ENCODE data around the gene CITED2.

The CITED2 gene

GRCh38 chr6:139346392-139346791 lies 28.1 kb downstream of the CITED2 start:
- TF ChIP-seq CTCF (conservative IDR thresholded peaks at IDR 0.05; ENCODE audit: low read depth): no peak
- no peak overlapping the region for H3K27ac ChIP-seq
- CTCF ChIA-PET: no interaction called here
- POLR2A ChIA-PET (ENCODE audit: low non-redundant PET): no interaction called here
- no peak for DNase-seq (ENCODE audit: low spot score)

- no peak overlapping the region for H3K27ac ChIP-seq
- no peak for TF ChIP-seq CTCF (conservative IDR thresholded peaks at IDR 0.05; ENCODE audit: low read depth)
- ChIA-PET CTCF (interaction anchor here (1.0 kb wide), 1 partner anchor 13 kb away, joined by 4 read pairs; no protein-coding TSS in a partner anchor), POLR2A (ENCODE audit: low non-redundant PET) (no interaction called here)
- DNase-seq (ENCODE audit: low spot score): no peak
Measured at GRCh38 chr6:139344186-139344963, 30.1 kb downstream of the CITED2 start.

GRCh38 chr6:139343052-139343750 lies 31.2 kb downstream of the CITED2 start:
- ChIA-PET POLR2A (ENCODE audit: low non-redundant PET) (no interaction called here), CTCF (interaction anchor here (0.6 to 1.0 kb wide), 2 partner anchors 12 to 340 kb away, joined by 4 to 6 read pairs; no protein-coding TSS in a partner anchor)
- H3K27ac ChIP-seq: no peak overlapping the region

GRCh38 chr6:139341060-139341459 lies 33.4 kb downstream of the CITED2 start:
- TF ChIP-seq CTCF (conservative IDR thresholded peaks at IDR 0.05; ENCODE audit: low read depth): no peak
- CTCF ChIA-PET: interaction anchor here (0.6 kb wide), 1 partner anchor 194 kb away, joined by 4 read pairs; no protein-coding TSS in a partner anchor
- DNase-seq (ENCODE audit: low spot score): no peak
- POLR2A ChIA-PET (ENCODE audit: low non-redundant PET): no interaction called here
- H3K27ac ChIP-seq: no peak overlapping the region

More at GRCh38 chr6:139343052-139343750, 31.2 kb downstream of the CITED2 start:
- DNase-seq (ENCODE audit: low spot score): no peak
- no peak for TF ChIP-seq CTCF (conservative IDR thresholded peaks at IDR 0.05; ENCODE audit: low read depth)

GRCh38 chr6:139338795-139339194 lies 35.7 kb downstream of the CITED2 start:
- ChIA-PET CTCF (interaction anchor here (0.6 kb wide), 1 partner anchor 31 kb away, joined by 3 read pairs; no protein-coding TSS in a partner anchor), POLR2A (ENCODE audit: low non-redundant PET) (no interaction called here)
- no peak for DNase-seq (ENCODE audit: low spot score)
- no peak overlapping the region for H3K27ac ChIP-seq
- TF ChIP-seq CTCF (conservative IDR thresholded peaks at IDR 0.05; ENCODE audit: low read depth): no peak

GRCh38 chr6:139337830-139338229 lies 36.6 kb downstream of the CITED2 start:
- H3K27ac ChIP-seq: no peak overlapping the region
- no peak for TF ChIP-seq CTCF (conservative IDR thresholded peaks at IDR 0.05; ENCODE audit: low read depth)
- ChIA-PET POLR2A (ENCODE audit: low non-redundant PET) (no interaction called here), CTCF (no interaction called here)
- no peak for DNase-seq (ENCODE audit: low spot score)

Data from RWPE1 (cell line).